Mammary microvascular endothelial cell (primary cell): Measurements from ENCODE around the gene MTHFD1L. TPM values are rescaled to one million over a fixed set of nuclear protein-coding genes. Genes with fewer than 3 reads are reported as not detected.

Experiments used
- total RNA-seq: library from RNA; depleted of rRNA; stranded (reverse); fragments of >200 nt; gene quantifications from 2 replicates; pipeline ENCODE4 v1.2.3, GENCODE V29; 2015

MTHFD1L gene
- total RNA-seq = 41.2 and 44.4 TPM in 2 replicates

GRCh38 chr6:150865406-150866146, at the start of gene MTHFD1L:
Gene MTHFD1L (plus strand): TSS chr6:150865702. CDS start chr6:150865823, 121 bp downstream.

